Measurements from ENCODE around the gene ZNF214.
"Not testable (repeated sequence)": the region's sequence is repeated elsewhere in the genome, so short reads cannot be mapped to it uniquely, and the experiment has no call there.

Gene ZNF214

GRCh38 chr11:6986487-6986886, 33.7 kb downstream of the ZNF214 start:
- no peak for DNase-seq

- DNase-seq, result no peak
These were observed 40.8 kb downstream of the ZNF214 start for GRCh38 chr11:6979365-6979764.

- DNase-seq, result not testable (repeated sequence)
These were observed 50.3 kb downstream of the ZNF214 start for GRCh38 chr11:6969854-6970253.

- no peak for DNase-seq
These were observed 51.3 kb downstream of the ZNF214 start for GRCh38 chr11:6968816-6969215.

GRCh38 chr11:6962673-6963072, 57.5 kb downstream of the ZNF214 start:
- DNase-seq, result no peak

- DNase-seq, result no peak
These were observed 58.0 kb downstream of the ZNF214 start for GRCh38 chr11:6962141-6962540.

GRCh38 chr11:6954248-6954647, 65.9 kb downstream of the ZNF214 start:
- DNase-seq, result not testable (repeated sequence)
